GM10266 (cell line): ENCODE data around the gene CALM3.
A peak's percentile ranks its signal among the peaks of the same experiment; 100 is the strongest.
"Not testable (repeated sequence)": the region's sequence is repeated elsewhere in the genome, so short reads cannot be mapped to it uniquely, and the experiment has no call there.

Experiments used
- DNase-seq: peaks from one replicate; pipeline ENCODE4 v3.0.0; 2012; ENCODE audit errors: extremely low spot score
- CTCF ChIP-seq: IDR thresholded peaks from 2 replicates; pipeline ENCODE4 v1.5.1; 2012; ENCODE audit warnings: mild to moderate bottlenecking, low read depth; ENCODE audit not compliant: control insufficient read depth, insufficient read depth; ENCODE audit errors: missing control alignments

The CALM3 gene

GRCh38 chr19:46601318-46602224, at the start of gene CALM3:
CALM3 (plus strand) TSS chr19:46601330; CDS start chr19:46601435, 105 bp downstream.
- no peak for TF ChIP-seq CTCF
- DNase-seq = peak; percentile 24

GRCh38 chr19:46552891-46553290, 48.2 kb upstream of the CALM3 start:
- TF ChIP-seq CTCF = no peak
- no peak for DNase-seq

- TF ChIP-seq CTCF = no peak
- DNase-seq = no peak
Measured at GRCh38 chr19:46554161-46554560, 47.0 kb upstream of the CALM3 start.

GRCh38 chr19:46555628-46556280, 45.4 kb upstream of the CALM3 start:
- no peak for TF ChIP-seq CTCF

DNA sequence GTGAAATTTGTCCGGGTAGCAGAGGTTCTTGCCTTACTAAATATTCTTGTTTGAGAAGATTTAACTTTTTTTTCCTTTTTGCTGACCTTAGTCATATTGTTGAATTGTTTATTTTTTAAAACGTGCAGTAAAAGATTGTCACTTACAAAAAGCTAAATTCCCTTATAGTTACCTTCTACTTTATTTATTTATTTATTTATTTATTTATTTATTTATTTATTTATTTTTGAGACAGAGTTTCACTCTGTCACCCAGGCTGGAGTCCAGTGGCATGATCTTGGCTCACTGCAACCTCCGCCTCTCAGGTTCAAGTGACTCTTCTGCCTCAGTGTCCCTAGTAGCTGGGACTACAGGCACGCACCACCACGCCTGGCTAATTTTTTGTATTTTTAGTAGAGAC, 44.7 kb upstream of the CALM3 start:
- not testable (repeated sequence) for DNase-seq

More at GRCh38 chr19:46555628-46556280, 45.4 kb upstream of the CALM3 start:
- DNase-seq = no peak

DNA sequence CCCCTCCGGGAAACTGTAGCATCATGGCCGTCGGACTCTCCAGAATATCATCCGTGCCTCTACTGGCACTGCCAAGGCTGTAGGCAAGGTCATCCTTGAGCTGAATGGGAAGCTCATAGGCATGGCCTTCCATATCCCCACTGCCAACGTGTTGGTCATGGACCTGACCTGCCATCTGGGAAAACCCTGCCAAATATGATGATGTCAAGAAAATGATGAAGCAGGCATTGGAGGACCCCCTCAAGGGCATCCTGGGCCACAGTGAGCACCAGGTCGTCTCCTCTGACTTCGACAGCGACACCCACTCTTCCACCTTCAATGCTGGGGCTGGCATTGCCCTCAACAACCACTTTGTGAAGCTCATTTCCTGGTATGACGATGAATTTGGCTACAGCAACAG, 41.9 kb upstream of the CALM3 start:
- no peak for DNase-seq
- no peak for TF ChIP-seq CTCF

DNA sequence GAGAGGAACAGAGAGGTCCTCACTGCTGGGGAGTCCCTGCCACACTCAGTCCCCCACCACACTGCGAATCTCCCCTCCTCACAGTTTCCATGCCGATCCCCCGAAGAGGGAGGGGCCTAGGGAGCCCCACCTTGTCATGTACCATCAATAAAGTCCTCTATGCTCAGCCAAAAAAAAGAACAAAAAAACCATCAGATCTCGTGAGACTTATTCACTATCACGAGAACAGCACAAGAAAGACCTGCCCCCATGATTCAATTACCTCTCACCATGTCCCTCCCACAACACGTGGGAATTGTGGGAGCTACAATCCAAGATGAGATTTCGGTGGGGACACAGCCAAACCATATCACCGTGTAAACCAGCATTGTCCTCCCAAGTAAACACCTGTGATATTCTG, 41.5 kb upstream of the CALM3 start:
- not testable (repeated sequence) for DNase-seq

DNA sequence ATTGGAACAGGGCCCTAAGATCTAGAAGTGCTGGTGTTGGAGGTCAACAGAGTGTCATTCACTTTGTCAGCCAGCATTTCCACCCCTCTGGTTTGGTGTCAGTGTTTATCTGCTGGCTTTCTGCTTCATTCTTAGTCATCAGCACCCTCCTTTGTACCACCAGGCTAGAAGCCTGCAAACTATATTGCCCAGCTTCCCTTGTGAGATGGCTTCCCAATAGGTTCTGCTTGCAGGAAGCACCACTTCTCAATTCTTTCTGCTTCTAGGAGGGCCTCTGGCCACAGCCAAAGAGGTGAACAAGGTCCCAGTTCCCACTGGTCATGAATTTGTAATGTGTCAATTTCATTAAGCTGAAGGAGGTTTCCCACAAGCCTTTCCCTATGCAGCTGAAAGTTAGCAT, 36.4 kb upstream of the CALM3 start:
- no peak for DNase-seq
- TF ChIP-seq CTCF = no peak
